MCF 10A (cell line): Measurements from ENCODE around the gene RHOV. TPM values are rescaled to one million over a fixed set of nuclear protein-coding genes. Genes with fewer than 3 reads are reported as not detected.
"Not testable (repeated sequence)": the region's sequence is repeated elsewhere in the genome, so short reads cannot be mapped to it uniquely, and the experiment has no call there.

Experiments used
- BruUV-seq: library from RNA; stranded (reverse); fragments of 400-500 nt; replicated peaks from 2 replicates; lab custom pipeline; 2021; lab: Mats Ljungman, UMichigan
- CTCF ChIA-PET: fragments of 300-600 bp; sonication (Branson Sonifier 250); formaldehyde crosslinking; extraction: SDS; loops from one replicate; lab custom pipeline; 2021; ENCODE audit warnings: antibody characterized with exemption, inconsistent platforms; lab: Yijun Ruan, JAX
- POLR2A ChIA-PET: fragments of 300-600, 350-650 bp; sonication (Branson Sonifier 250); formaldehyde crosslinking; extraction: SDS; loops from one replicate; lab custom pipeline; 2020; ENCODE audit warnings: antibody characterized with exemption, inconsistent platforms; lab: Yijun Ruan, JAX
- DNase-seq: peaks from one replicate; pipeline ENCODE4 v3.0.0-alpha.2; 2018; ENCODE audit not compliant: unreplicated experiment
- H3K27ac Mint-ChIP-seq: one replicate; pipeline ENCODE4 v1.8.0; 2022; ENCODE audit warnings: mild to moderate bottlenecking, low read depth, mixed read lengths; ENCODE audit not compliant: unreplicated experiment
- H3K27me3 Mint-ChIP-seq: one replicate; pipeline ENCODE4 v1.8.0; 2022; ENCODE audit warnings: mixed read lengths; ENCODE audit not compliant: insufficient read depth, unreplicated experiment
- H3K36me3 Mint-ChIP-seq: one replicate; pipeline ENCODE4 v1.8.0; 2022; ENCODE audit warnings: mild to moderate bottlenecking, moderate library complexity, mixed read lengths; ENCODE audit not compliant: insufficient read depth, unreplicated experiment
- H3K4me1 Mint-ChIP-seq: one replicate; pipeline ENCODE4 v1.8.0; 2022; ENCODE audit warnings: mixed read lengths; ENCODE audit not compliant: insufficient read depth, unreplicated experiment
- H3K4me3 Mint-ChIP-seq: one replicate; pipeline ENCODE4 v1.8.0; 2022; ENCODE audit warnings: mild to moderate bottlenecking, moderate library complexity, mixed read lengths; ENCODE audit not compliant: unreplicated experiment
- H3K9me3 Mint-ChIP-seq: one replicate; pipeline ENCODE4 v1.8.0; 2022; ENCODE audit warnings: mixed read lengths; ENCODE audit not compliant: unreplicated experiment
- CTCF ChIP-seq: fragments of 200-600 bp; IDR thresholded peaks from one replicate; pipeline ENCODE4 v1.8.0; 2022; ENCODE audit warnings: antibody characterized with exemption, mild to moderate bottlenecking; ENCODE audit not compliant: unreplicated experiment
- intact Hi-C: fragments of 100-400 bp; cut with micrococcal nuclease; formaldehyde crosslinking; loops from 2 replicates; pipeline ENCODE4 v1.14.1; 2022
- total RNA-seq: library from RNA; stranded (reverse); gene quantifications from 2 replicates; pipeline ENCODE4 v1.2.3, GENCODE V29; 2022

Gene RHOV
- total RNA-seq, 1 experiment from 2014 or later = 1.7 TPM

- peak; percentile 63 for DNase-seq
- ChIA-PET POLR2A (interaction anchor here (0.7 to 2.8 kb wide), 3 partner anchors 19 to 26 kb away, joined by 3 to 8 read pairs (median 5); partner anchors contain the start of gene VPS18), CTCF (interaction anchor here (1.6 to 3.6 kb wide), 2 partner anchors 24 to 315 kb away, joined by 3 to 40 read pairs; partner anchors contain the start of gene VPS18)
- H3K27ac Mint-ChIP-seq = peak overlapping the region; percentile 27
- BruUV-seq = no TSS peak
- H3K4me3 Mint-ChIP-seq = no peak overlapping the region
- H3K4me1 Mint-ChIP-seq = peaks cover 37% of the 10 kb centered on the region
- no peaks in the 10 kb centered on the region for H3K27me3 Mint-ChIP-seq
- TF ChIP-seq CTCF = no peak
- intact Hi-C loops = no loop called here
- no peaks in the 10 kb centered on the region for H3K36me3 Mint-ChIP-seq
- H3K9me3 Mint-ChIP-seq = no peaks in the 10 kb centered on the region
Measured at GRCh38 chr15:40870716-40871115, 3.3 kb downstream of the RHOV start.

GRCh38 chr15:40869686-40870085 lies 4.3 kb downstream of the RHOV start:
- POLR2A ChIA-PET = interaction anchor here (0.6 to 2.8 kb wide), 4 partner anchors 9 to 23 kb away, joined by 3 to 9 read pairs (median 6); partner anchors contain the start of gene VPS18
- Mint-ChIP-seq H3K4me1 (peaks cover 35% of the 10 kb centered on the region), H3K27ac (no peak overlapping the region), H3K27me3 (no peaks in the 10 kb centered on the region), H3K36me3 (no peaks in the 10 kb centered on the region), H3K9me3 (no peaks in the 10 kb centered on the region), H3K4me3 (no peak overlapping the region)
- intact Hi-C loops = no loop called here
- no TSS peak for BruUV-seq
- DNase-seq = peak; percentile 57
- CTCF ChIA-PET = interaction anchor here (0.6 to 1.8 kb wide), 5 partner anchors 24 to 316 kb away, joined by 3 to 7 read pairs (median 3); partner anchors contain the start of gene VPS18
- TF ChIP-seq CTCF = no peak

GRCh38 chr15:40867199-40867598 lies 6.8 kb downstream of the RHOV start:
- no peak for TF ChIP-seq CTCF
- Mint-ChIP-seq H3K4me3 (no peak overlapping the region), H3K36me3 (peaks cover 3% of the 10 kb centered on the region), H3K9me3 (no peaks in the 10 kb centered on the region), H3K4me1 (peaks cover 36% of the 10 kb centered on the region), H3K27ac (no peak overlapping the region), H3K27me3 (no peaks in the 10 kb centered on the region)
- intact Hi-C loops = no loop called here
- BruUV-seq = no TSS peak
- ChIA-PET POLR2A (no interaction called here), CTCF (no interaction called here)
- no peak for DNase-seq

- CTCF ChIA-PET = no interaction called here
- Mint-ChIP-seq H3K4me1 (peaks cover 42% of the 10 kb centered on the region), H3K27ac (no peak overlapping the region), H3K4me3 (no peak overlapping the region), H3K36me3 (peaks cover 10% of the 10 kb centered on the region), H3K9me3 (no peaks in the 10 kb centered on the region), H3K27me3 (no peaks in the 10 kb centered on the region)
- no peak for TF ChIP-seq CTCF
- no peak for DNase-seq
- intact Hi-C loops = no loop called here
- no TSS peak for BruUV-seq
- POLR2A ChIA-PET = interaction anchor here (0.6 to 7.8 kb wide), 4 partner anchors 9 to 31 kb away, joined by 4 to 68 read pairs (median 20); partner anchors contain the start of genes SPINT1 and VPS18
Measured at GRCh38 chr15:40863660-40864270, 10.3 kb downstream of the RHOV start.

DNA sequence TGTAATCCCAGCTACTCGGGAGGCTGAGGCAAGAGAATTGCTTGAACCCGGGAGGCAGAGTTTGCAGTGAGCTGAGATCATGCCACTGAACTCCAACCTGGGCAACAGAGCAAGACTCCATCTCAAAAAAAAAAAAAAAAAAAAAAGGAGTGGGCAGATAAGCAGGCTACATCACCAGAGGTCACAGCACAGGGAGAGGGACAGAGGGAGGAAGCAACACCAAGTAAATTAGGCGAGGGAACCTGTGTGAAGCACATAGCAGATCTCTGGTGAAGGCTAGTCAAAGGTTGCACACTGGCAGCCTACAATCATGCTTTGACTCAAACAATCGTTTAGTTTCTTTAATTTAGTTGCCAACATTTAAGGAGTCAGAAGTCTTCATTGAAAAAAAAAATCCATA lies 12.9 kb downstream of the RHOV start:
- peaks cover 19% of the 10 kb centered on the region for H3K36me3 Mint-ChIP-seq
- H3K9me3 Mint-ChIP-seq, DNase-seq, H3K4me3 Mint-ChIP-seq, intact Hi-C loops, BruUV-seq, H3K27me3 Mint-ChIP-seq, H3K27ac Mint-ChIP-seq: not testable (repeated sequence)
- ChIA-PET POLR2A (interaction anchor here (0.8 to 7.8 kb wide), 3 partner anchors 18 to 34 kb away, joined by 4 to 68 read pairs (median 63); partner anchors contain the start of genes SPINT1 and VPS18), CTCF (interaction anchor here (0.6 to 7.8 kb wide), 3 partner anchors 14 to 464 kb away, joined by 3 to 131 read pairs (median 130); partner anchors contain the start of genes SPINT1 and VPS18)
- H3K4me1 Mint-ChIP-seq = peaks cover 35% of the 10 kb centered on the region
